ENCODE measurements around the gene SIGLEC7. TPM values are rescaled to one million over a fixed set of nuclear protein-coding genes. Genes with fewer than 3 reads are reported as not detected.
"Not testable (repeated sequence)": the region's sequence is repeated elsewhere in the genome, so short reads cannot be mapped to it uniquely, and the experiment has no call there.

The SIGLEC7 gene
- total RNA-seq, 4 donors from 2014 or later: 1.9 to 10.7 (median 6.3) TPM

GRCh38 chr19:51166846-51167490 lies 24.9 kb downstream of the SIGLEC7 start:
- ATAC-seq (ENCODE audit: low FRiP score): no peak
- DNase-seq (ENCODE audit: low spot score): no peak
- TF ChIP-seq CTCF (IDR thresholded peaks at IDR 0.05): no peak

- DNase-seq (ENCODE audit: low spot score) (no peak), ATAC-seq (ENCODE audit: low FRiP score) (peak; percentile 65)
- TF ChIP-seq CTCF (IDR thresholded peaks at IDR 0.05): no peak
Observed at GRCh38 chr19:51168564-51169282, 26.6 kb downstream of the SIGLEC7 start.

DNA sequence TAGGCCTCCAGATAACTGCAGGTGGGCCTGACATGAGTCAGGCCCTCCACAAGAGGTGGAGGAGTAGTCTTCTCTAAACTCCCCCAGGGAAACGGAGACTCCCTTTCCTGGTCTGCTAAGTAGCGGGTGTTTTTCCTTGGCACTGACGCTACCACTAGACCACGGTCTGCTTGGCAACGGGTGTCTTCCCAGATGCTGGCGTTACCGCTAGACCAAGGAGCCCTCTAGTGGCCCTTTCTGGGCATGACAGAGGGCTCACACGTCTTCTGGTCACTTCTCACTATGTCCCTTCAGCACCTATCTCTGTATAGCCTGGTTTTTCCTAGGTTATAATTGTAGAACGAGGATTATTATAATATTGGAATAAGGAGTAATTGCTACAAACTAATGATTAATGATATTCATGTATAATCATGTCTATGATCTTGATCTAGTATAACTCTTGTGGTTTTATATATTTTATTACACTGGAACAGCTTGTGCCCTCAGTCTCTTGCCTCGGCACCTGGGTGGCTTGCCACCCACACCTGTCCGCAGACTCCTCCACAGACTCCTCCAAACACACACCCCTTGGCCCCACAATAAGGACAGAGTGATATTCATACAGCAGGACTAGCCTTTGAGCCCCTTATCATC lies 27.3 kb downstream of the SIGLEC7 start:
- not testable (repeated sequence) for ATAC-seq (ENCODE audit: low FRiP score)
- peak in 2 of 3 donors; percentile 29 to 70 for TF ChIP-seq CTCF (IDR thresholded peaks at IDR 0.05)
- DNase-seq (ENCODE audit: low spot score): peak; percentile 70

DNA sequence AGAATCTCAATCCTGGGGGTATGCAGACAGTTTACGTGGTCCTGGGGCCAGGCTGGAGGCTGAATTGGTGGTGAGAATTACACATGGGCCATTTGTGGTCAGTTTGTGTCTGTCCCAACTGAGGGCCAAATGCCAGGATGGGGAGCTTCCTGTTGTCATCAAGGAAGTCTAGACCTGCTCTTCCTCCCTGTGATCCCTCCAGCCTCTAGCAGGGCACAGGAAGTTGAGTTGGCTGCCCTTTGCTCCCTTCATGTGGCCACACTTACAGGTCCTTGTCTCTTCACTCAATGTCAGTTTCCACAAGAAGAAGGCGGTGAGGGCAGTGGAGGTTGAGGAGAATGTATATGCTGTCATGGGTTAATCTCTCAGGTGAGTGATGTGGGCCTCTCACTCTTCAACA lies 30.1 kb downstream of the SIGLEC7 start:
- ATAC-seq (ENCODE audit: low FRiP score): no peak

DNA sequence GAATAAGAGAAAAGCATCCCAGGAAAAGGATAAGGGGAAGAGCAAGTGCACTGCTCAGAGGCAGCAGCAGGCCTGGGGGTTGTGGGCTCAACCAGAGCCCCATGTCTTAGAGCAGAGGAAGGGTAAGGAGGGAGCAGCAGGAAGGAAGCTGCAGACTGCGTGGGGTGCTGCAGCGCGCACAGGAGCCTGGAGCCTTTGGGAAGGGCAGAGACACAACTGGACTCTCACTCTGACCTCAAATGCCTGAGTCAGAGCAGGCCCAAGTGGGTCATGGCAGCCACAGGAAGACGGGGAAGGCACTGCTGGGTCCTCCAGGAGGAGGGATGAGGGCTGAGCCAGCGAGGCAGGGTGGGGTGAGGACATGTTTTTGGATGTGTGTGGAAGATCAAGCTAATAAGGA lies 31.6 kb downstream of the SIGLEC7 start:
- no peak for DNase-seq (ENCODE audit: low spot score)
- no peak for TF ChIP-seq CTCF (IDR thresholded peaks at IDR 0.05)
- ATAC-seq (ENCODE audit: low FRiP score): no peak

More for the DNA sequence above, 30.1 kb downstream of the SIGLEC7 start:
- no peak for TF ChIP-seq CTCF (IDR thresholded peaks at IDR 0.05)
- no peak for DNase-seq (ENCODE audit: low spot score)

DNA sequence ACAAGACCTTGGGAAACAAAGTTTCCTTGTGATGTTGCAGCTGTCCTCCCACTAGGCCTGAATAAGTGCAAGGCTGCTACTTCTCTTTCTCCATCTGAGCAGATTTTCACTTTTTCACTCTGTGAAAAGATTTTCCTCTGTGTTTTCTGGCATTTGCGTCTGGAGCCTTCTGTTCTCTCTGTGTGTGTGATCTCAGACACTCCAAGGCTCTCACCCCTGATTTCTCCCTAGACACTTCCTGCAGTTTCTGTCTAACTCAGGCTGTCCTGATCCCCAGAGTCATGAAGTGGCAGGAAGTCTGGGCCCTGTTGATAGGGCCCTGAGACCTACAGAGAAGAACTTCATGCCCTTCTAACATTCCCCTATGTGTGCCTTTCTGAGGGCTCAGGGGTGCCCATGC lies 37.2 kb downstream of the SIGLEC7 start:
- DNase-seq (ENCODE audit: low spot score) (no peak), ATAC-seq (ENCODE audit: low FRiP score) (no peak)
- no peak for TF ChIP-seq CTCF (IDR thresholded peaks at IDR 0.05)

Measured in omental fat pad (tissue), 4 donors.